Left lung (tissue), 10 donors: ENCODE data around the gene ST6GALNAC6. TPM values are rescaled to one million over a fixed set of nuclear protein-coding genes. Genes with fewer than 3 reads are reported as not detected.

Experiments used
- ATAC-seq: fragments of 200-7000 bp; cut with Tn5 transposase; one replicate; pipeline ENCODE4 v1.9.1; 2020; ENCODE audit warnings: moderate library complexity
- DNase-seq, 4 donors: peaks; one replicate each; pipeline ENCODE4 v3.0.0-alpha.2; 2013 to 2020
- H3K27ac ChIP-seq, 2 donors: fragments of 200-600 bp; sonication (generic) in 1 of 2; one replicate each; pipeline versions ENCODE4 v1.5.0 to v1.8.0; 2020 to 2021
- H3K27me3 ChIP-seq, 2 donors: fragments of 200-600 bp; sonication (generic) in 1 of 2; one replicate each; pipeline versions ENCODE4 v1.5.0 to v1.8.0; 2020 to 2021
- H3K36me3 ChIP-seq, 2 donors: fragments of 200-600 bp; sonication (generic) in 1 of 2; one replicate each; pipeline versions ENCODE4 v1.5.0 to v1.8.0; 2020 to 2021
- H3K4me1 ChIP-seq, 2 donors: fragments of 200-600 bp; one replicate each; pipeline ENCODE4 v1.8.0; 2021
- H3K4me3 ChIP-seq, 2 donors: fragments of 200-600 bp; sonication (generic) in 1 of 2; one replicate each; pipeline versions ENCODE4 v1.5.0 to v1.8.0; 2020 to 2021; ENCODE audit warnings: mild to moderate bottlenecking in 1 of 2
- H3K9me3 ChIP-seq, 2 donors: fragments of 200-600 bp; sonication (generic) in 1 of 2; one replicate each; pipeline versions ENCODE4 v1.5.0 to v1.8.0; 2020 to 2021
- CTCF ChIP-seq, 2 donors: fragments of 200-600 bp; sonication (generic) in 1 of 2; IDR thresholded peaks; one replicate each; pipeline versions ENCODE4 v1.5.0 to v1.8.0; 2021; ENCODE audit warnings: antibody characterized with exemption in 2 of 2
- intact Hi-C, 2 donors: fragments of 100-400 bp; cut with DNase I; formaldehyde crosslinking; loops; one replicate each; pipeline versions ENCODE4 v1.11.2 to v1.14.2; 2022
- polyA plus RNA-seq, 6 donors: library from polyadenylated mRNA; unstranded; fragments of 120-200 nt; gene quantifications; one replicate each; pipeline ENCODE4 v1.2.1, GENCODE V29; 2013; ENCODE audit not compliant: insufficient read length in 6 of 6
- total RNA-seq, 2 donors: library from RNA; stranded (reverse); fragmentation: NEBNext Ultra II Directional; extraction: Animal tissue kit (Norgen Biotek cat#: 25700); gene quantifications; one replicate each; pipeline ENCODE4 v1.2.1, GENCODE V29; 2021
- donor health status: DM: no; HTN: yes; CAD: no.
- donor health status: DM: no; HTN: no; CAD: no.

Gene ST6GALNAC6
- total and polyA plus RNA-seq, 8 donors = 43.5 to 57.0 (median 48.6) TPM

GRCh38 chr9:127862075-127863011 lies 37.1 kb downstream of the ST6GALNAC6 start:
- DNase-seq = peak in 3 of 4 donors; percentile 79 to 91 (median 91)

GRCh38 chr9:127860779-127861178 lies 38.6 kb downstream of the ST6GALNAC6 start:
- ATAC-seq = no peak
- peaks cover 24 to 87% of the 10 kb centered on the region in 2 donors for H3K4me1 ChIP-seq
- intact Hi-C loops = no loop called here

More at GRCh38 chr9:127862075-127863011, 37.1 kb downstream of the ST6GALNAC6 start:
- Histone ChIP-seq H3K27ac (peak overlapping the region; percentile 75 to 78), H3K36me3 (peaks cover 0 to 2% of the 10 kb centered on the region in 2 donors), H3K4me1 (peaks cover 24 to 84% of the 10 kb centered on the region in 2 donors), H3K27me3 (no peaks in the 10 kb centered on the region), H3K4me3 (no peak overlapping the region), H3K9me3 (no peaks in the 10 kb centered on the region)
- intact Hi-C loops = no loop called here
- TF ChIP-seq CTCF (IDR thresholded peaks at IDR 0.05) = no peak
- ATAC-seq = peak; percentile 85

GRCh38 chr9:127860260-127860659 lies 39.1 kb downstream of the ST6GALNAC6 start:
- ATAC-seq (no peak), DNase-seq (no peak)
- Histone ChIP-seq H3K9me3 (no peaks in the 10 kb centered on the region), H3K4me3 (no peak overlapping the region), H3K27ac (no peak overlapping the region), H3K4me1 (peaks cover 24 to 89% of the 10 kb centered on the region in 2 donors), H3K27me3 (no peaks in the 10 kb centered on the region), H3K36me3 (no peaks in the 10 kb centered on the region)
- intact Hi-C loops = no loop called here
- TF ChIP-seq CTCF (IDR thresholded peaks at IDR 0.05) = no peak

More at GRCh38 chr9:127860779-127861178, 38.6 kb downstream of the ST6GALNAC6 start:
- no peak overlapping the region for H3K27ac ChIP-seq
- no peaks in the 10 kb centered on the region for H3K9me3 ChIP-seq
- no peak for TF ChIP-seq CTCF (IDR thresholded peaks at IDR 0.05)
- no peaks in the 10 kb centered on the region for H3K27me3 ChIP-seq
- H3K36me3 ChIP-seq = no peaks in the 10 kb centered on the region
- no peak for DNase-seq
- no peak overlapping the region for H3K4me3 ChIP-seq

- no peak for TF ChIP-seq CTCF (IDR thresholded peaks at IDR 0.05)
- Histone ChIP-seq H3K27me3 (no peaks in the 10 kb centered on the region), H3K4me1 (peaks cover 29 to 83% of the 10 kb centered on the region in 2 donors), H3K36me3 (no peaks in the 10 kb centered on the region), H3K4me3 (no peak overlapping the region), H3K9me3 (no peaks in the 10 kb centered on the region), H3K27ac (peak overlapping the region in 1 of 2 donors; percentile 50)
- intact Hi-C loops = no loop called here
- ATAC-seq (no peak), DNase-seq (no peak)
Measured at GRCh38 chr9:127858041-127858512, 41.3 kb downstream of the ST6GALNAC6 start.

GRCh38 chr9:127857278-127857677 lies 42.1 kb downstream of the ST6GALNAC6 start:
- DNase-seq = no peak
- no peak for TF ChIP-seq CTCF (IDR thresholded peaks at IDR 0.05)
- Histone ChIP-seq H3K36me3 (peaks cover 0 to 6% of the 10 kb centered on the region in 2 donors), H3K9me3 (no peaks in the 10 kb centered on the region), H3K27ac (peak overlapping the region in 1 of 2 donors; percentile 50), H3K27me3 (no peaks in the 10 kb centered on the region), H3K4me3 (no peak overlapping the region), H3K4me1 (peaks cover 23 to 81% of the 10 kb centered on the region in 2 donors)
- intact Hi-C loops = no loop called here
- no peak for ATAC-seq
